Right lobe of liver (tissue), 4 donors: Measurements from ENCODE around the gene PPBP.

ENCODE experiments used
- CTCF ChIP-seq, 4 donors: fragments of 200-600 bp in 3 of 4; fragments of 450-650 bp in 1 of 4; IDR thresholded peaks; one replicate each; pipeline versions ENCODE4 v1.5.1 to v1.8.0; 2016 to 2022; ENCODE audit warnings: antibody characterized with exemption in 4 of 4, mild to moderate bottlenecking in 2 of 4
- POLR2A ChIP-seq: fragments of 450-650 bp; IDR thresholded peaks from one replicate; pipeline ENCODE4 v1.6.1; 2017; ENCODE audit warnings: antibody characterized with exemption, mild to moderate bottlenecking
- donor health status: DM: no; HTN: no; CAD: no.
- donor health status: DM: no; HTN: no; CAD: no.
- donor health status: DM: no; HTN: yes; CAD: no.

DNA sequence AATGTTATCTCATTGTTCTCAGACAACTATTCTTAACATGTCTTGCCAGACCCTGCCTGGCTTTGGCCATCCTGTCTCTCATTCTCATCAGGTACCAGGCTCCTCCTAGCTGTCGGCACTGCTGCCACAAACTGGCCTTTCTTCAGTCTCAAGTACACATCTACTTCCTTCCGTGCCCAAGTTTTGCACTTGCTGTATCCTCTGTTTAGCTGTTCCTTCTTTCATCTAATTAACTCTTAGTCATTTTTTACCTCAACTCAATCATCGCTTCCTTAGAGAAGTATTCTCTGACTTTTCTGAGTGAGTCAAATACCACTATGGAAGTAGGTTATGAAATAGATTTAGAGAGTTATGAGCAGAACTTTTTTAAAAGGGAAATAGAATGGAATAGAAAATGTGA lies 30.8 kb upstream of the PPBP start:
- TF ChIP-seq CTCF (IDR thresholded peaks at IDR 0.05), result no peak
- TF ChIP-seq POLR2A, result no peak
